ENCODE data around the gene KIAA0319L.

- TF ChIP-seq CREB1 (CRISPR knock-in tag; IDR thresholded peaks at IDR 0.05; ENCODE audit: low read depth) (no peak), CTCF (conservative IDR thresholded peaks at IDR 0.05; ENCODE audit: low read depth in 2 of 2) (peak; percentile 85 to 86)
Observed at GRCh38 chr1:35451125-35451528, 106.1 kb downstream of the KIAA0319L start.

Measured in GM23338 (cell line).